Urinary bladder (tissue), 4 donors: Measurements from ENCODE around the gene ZNF562. TPM values are rescaled to one million over a fixed set of nuclear protein-coding genes. Genes with fewer than 3 reads are reported as not detected.
"Not testable (repeated sequence)": the region's sequence is repeated elsewhere in the genome, so short reads cannot be mapped to it uniquely, and the experiment has no call there.

ENCODE experiments used
- DNase-seq: peaks from one replicate; pipeline ENCODE4 v3.0.0-alpha.2; 2015; ENCODE audit errors: extremely low spot score
- H3K27ac ChIP-seq: one replicate; pipeline ENCODE4 v1.5.1; 2013; ENCODE audit warnings: low read depth, mild to moderate bottlenecking, moderate library complexity
- H3K36me3 ChIP-seq: one replicate; pipeline ENCODE4 v1.6.1; 2013; ENCODE audit warnings: mild to moderate bottlenecking, moderate library complexity; ENCODE audit not compliant: insufficient read depth
- H3K4me1 ChIP-seq: one replicate; pipeline ENCODE4 v1.6.1; 2013; ENCODE audit warnings: mild to moderate bottlenecking, moderate library complexity; ENCODE audit not compliant: insufficient read depth
- H3K4me3 ChIP-seq: one replicate; pipeline ENCODE4 v1.5.1; 2013; ENCODE audit warnings: low read depth, low read length
- WGBS: extraction: QIAGEN DNeasy Blood & Tissue Kit; methylation state at CpG from one replicate; pipeline ENCODE4 v1.1.7; 2013; 5-methylcytosine and 5-hydroxymethylcytosine counted together
- polyA plus RNA-seq: library from polyadenylated mRNA; stranded (reverse); fragments of 200-250 nt; gene quantifications from one replicate; pipeline ENCODE4 v1.2.3, GENCODE V29; 2013
- total RNA-seq: library from RNA; depleted of rRNA; stranded (reverse); fragments of >200 nt; gene quantifications from one replicate; pipeline ENCODE4 v1.2.3, GENCODE V29; 2014
- donor health status: healthy with polysubstance abuse.
- donor health status: healthy.

ZNF562 gene
- total and polyA plus RNA-seq, 2 donors, result 9.4 to 58.8 TPM

- 95% methylated on average over 4 of the region's 4 CpGs for WGBS
- peaks cover 1% of the 10 kb centered on the region for H3K4me1 ChIP-seq
Measured at GRCh38 chr19:9672893-9673292, 2.0 kb downstream of the ZNF562 start.

GRCh38 chr19:9671655-9672054 is 3.2 kb downstream of the ZNF562 start:
- no peak overlapping the region for H3K4me3 ChIP-seq
- DNase-seq, result no peak
- H3K27ac ChIP-seq, result no peak overlapping the region
- peaks cover 1% of the 10 kb centered on the region for H3K4me1 ChIP-seq
- 97% methylated on average over 3 of the region's 3 CpGs for WGBS
- no peaks in the 10 kb centered on the region for H3K36me3 ChIP-seq

More at GRCh38 chr19:9672893-9673292, 2.0 kb downstream of the ZNF562 start:
- Histone ChIP-seq H3K27ac (no peak overlapping the region), H3K36me3 (no peaks in the 10 kb centered on the region), H3K4me3 (no peak overlapping the region)
- DNase-seq, result no peak

- no peaks in the 10 kb centered on the region for H3K36me3 ChIP-seq
- 98% methylated on average over 2 of the region's 2 CpGs for WGBS
- no peak for DNase-seq
Measured at GRCh38 chr19:9668544-9668943, 6.4 kb downstream of the ZNF562 start.

GRCh38 chr19:9667898-9668297 is 7.0 kb downstream of the ZNF562 start:
- whole genome bisulfite sequencing, result 92% methylated on average over 3 of the region's 3 CpGs
- H3K27ac ChIP-seq, result no peak overlapping the region
- no peaks in the 10 kb centered on the region for H3K36me3 ChIP-seq
- no peaks in the 10 kb centered on the region for H3K4me1 ChIP-seq
- DNase-seq, result no peak
- no peak overlapping the region for H3K4me3 ChIP-seq

More at GRCh38 chr19:9668544-9668943, 6.4 kb downstream of the ZNF562 start:
- no peak overlapping the region for H3K4me3 ChIP-seq
- no peak overlapping the region for H3K27ac ChIP-seq
- no peaks in the 10 kb centered on the region for H3K4me1 ChIP-seq

GRCh38 chr19:9658769-9659168 is 16.1 kb downstream of the ZNF562 start:
- H3K4me1 ChIP-seq, result no peaks in the 10 kb centered on the region
- DNase-seq, result no peak
- WGBS, result 92% methylated on average over 2 of the region's 2 CpGs

GRCh38 chr19:9653066-9653555 is 21.8 kb downstream of the ZNF562 start:
- not testable (repeated sequence) for H3K4me1 ChIP-seq, H3K4me3 ChIP-seq, DNase-seq, H3K27ac ChIP-seq
- WGBS, result 98% methylated on average over 5 of the region's 5 CpGs
- peaks cover 15% of the 10 kb centered on the region for H3K36me3 ChIP-seq

More at GRCh38 chr19:9658769-9659168, 16.1 kb downstream of the ZNF562 start:
- Histone ChIP-seq H3K36me3 (peaks cover 11% of the 10 kb centered on the region), H3K4me3 (no peak overlapping the region), H3K27ac (no peak overlapping the region)

- WGBS, result 99% methylated on average over 3 of the region's 3 CpGs
- peaks cover 15% of the 10 kb centered on the region for H3K36me3 ChIP-seq
- DNase-seq, H3K4me3 ChIP-seq, H3K4me1 ChIP-seq, H3K27ac ChIP-seq: not testable (repeated sequence)
Measured at GRCh38 chr19:9651464-9651863, 23.4 kb downstream of the ZNF562 start.

- DNase-seq, result no peak
- Histone ChIP-seq H3K4me3 (no peak overlapping the region), H3K27ac (no peak overlapping the region), H3K36me3 (peaks cover 13% of the 10 kb centered on the region), H3K4me1 (no peaks in the 10 kb centered on the region)
- WGBS, result 93% methylated on average over 5 of the region's 5 CpGs
Measured at GRCh38 chr19:9650345-9650744, 24.6 kb downstream of the ZNF562 start.

GRCh38 chr19:9645472-9645871 is 29.4 kb downstream of the ZNF562 start:
- 94% methylated on average over 1 of the region's 1 CpG for WGBS
- Histone ChIP-seq H3K27ac (no peak overlapping the region), H3K36me3 (peaks cover 2% of the 10 kb centered on the region), H3K4me1 (no peaks in the 10 kb centered on the region), H3K4me3 (no peak overlapping the region)
- no peak for DNase-seq

GRCh38 chr19:9644472-9644871 is 30.4 kb downstream of the ZNF562 start:
- no peak overlapping the region for H3K27ac ChIP-seq
- no peaks in the 10 kb centered on the region for H3K4me1 ChIP-seq
- no peak for DNase-seq
- 72% methylated on average over 4 of the region's 4 CpGs for WGBS
- no peak overlapping the region for H3K4me3 ChIP-seq
- no peaks in the 10 kb centered on the region for H3K36me3 ChIP-seq

GRCh38 chr19:9641810-9642209 is 33.1 kb downstream of the ZNF562 start:
- Histone ChIP-seq H3K4me1 (no peaks in the 10 kb centered on the region), H3K4me3 (no peak overlapping the region), H3K36me3 (no peaks in the 10 kb centered on the region), H3K27ac (no peak overlapping the region)
- no peak for DNase-seq
- WGBS, result 94% methylated on average over 6 of the region's 6 CpGs

GRCh38 chr19:9640956-9641355 is 33.9 kb downstream of the ZNF562 start:
- H3K27ac ChIP-seq, result no peak overlapping the region
- DNase-seq, result no peak
- no peak overlapping the region for H3K4me3 ChIP-seq
- no peaks in the 10 kb centered on the region for H3K4me1 ChIP-seq
- WGBS, result 51% methylated on average over 1 of the region's 1 CpG
- H3K36me3 ChIP-seq, result no peaks in the 10 kb centered on the region

GRCh38 chr19:9636018-9636417 is 38.9 kb downstream of the ZNF562 start:
- H3K4me1 ChIP-seq, result no peaks in the 10 kb centered on the region

GRCh38 chr19:9627856-9628255 is 47.0 kb downstream of the ZNF562 start:
- Histone ChIP-seq H3K27ac (no peak overlapping the region), H3K36me3 (peaks cover 3% of the 10 kb centered on the region), H3K4me3 (no peak overlapping the region), H3K4me1 (no peaks in the 10 kb centered on the region)
- DNase-seq, result no peak
- WGBS, result 81% methylated on average over 2 of the region's 2 CpGs

More at GRCh38 chr19:9636018-9636417, 38.9 kb downstream of the ZNF562 start:
- Histone ChIP-seq H3K36me3 (peaks cover 8% of the 10 kb centered on the region), H3K4me3 (no peak overlapping the region), H3K27ac (no peak overlapping the region)
- DNase-seq, result no peak
- WGBS, result 98% methylated on average over 5 of the region's 5 CpGs

GRCh38 chr19:9622531-9622930 is 52.4 kb downstream of the ZNF562 start:
- Histone ChIP-seq H3K4me1 (no peaks in the 10 kb centered on the region), H3K4me3 (no peak overlapping the region), H3K27ac (peak overlapping the region; percentile 47), H3K36me3 (peaks cover 3% of the 10 kb centered on the region)
- 46% methylated on average over 2 of the region's 2 CpGs for WGBS
- DNase-seq, result peak; percentile 69
